HG02852 (cell line): ENCODE measurements around the gene SYK.

Source experiments
- ATAC-seq: cut with Tn5 transposase; IDR thresholded peaks from one replicate; pipeline ENCODE4 v1.9.1; 2021; ENCODE audit warnings: mild to moderate bottlenecking, moderate library complexity; ENCODE audit not compliant: unreplicated experiment

SYK gene

DNA sequence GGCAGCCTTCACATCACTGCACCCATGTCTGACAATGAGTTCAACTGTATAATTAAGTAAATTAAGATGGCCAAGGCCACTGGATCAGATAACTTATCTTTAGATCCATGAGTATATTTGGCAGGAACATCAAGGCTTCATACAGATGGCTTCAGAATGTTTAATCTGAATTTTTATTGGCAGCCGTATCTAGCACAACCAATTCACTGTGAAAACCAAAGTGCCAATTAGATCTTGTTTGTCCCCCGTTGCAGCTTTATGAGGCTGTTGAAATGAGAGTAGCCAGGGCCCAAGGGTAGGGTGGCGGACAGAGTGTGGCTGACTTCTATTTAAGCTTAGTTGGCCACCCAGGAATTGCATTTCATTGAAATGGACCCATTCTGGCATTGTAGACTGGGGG, 137.7 kb downstream of the SYK start:
- ATAC-seq, result no peak

DNA sequence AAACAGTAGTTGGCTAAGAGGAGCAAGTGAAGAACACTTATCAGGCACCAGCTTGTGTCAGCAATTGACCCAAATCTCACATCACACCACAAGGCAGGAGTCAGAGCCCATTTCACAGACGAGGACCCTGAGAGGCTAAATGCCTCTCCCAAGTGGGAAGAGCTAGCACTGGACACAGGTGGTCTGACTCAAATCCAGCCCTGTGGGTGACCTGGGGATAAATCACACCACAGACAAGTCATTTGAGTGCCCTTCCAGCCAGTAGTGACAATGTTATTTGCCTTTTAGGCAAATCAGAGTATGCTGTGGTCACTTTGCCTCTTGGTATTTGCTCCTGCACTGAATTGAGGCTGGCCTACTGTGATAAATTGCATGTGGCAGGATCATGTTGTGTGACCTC, 138.7 kb downstream of the SYK start:
- ATAC-seq, result no peak

DNA sequence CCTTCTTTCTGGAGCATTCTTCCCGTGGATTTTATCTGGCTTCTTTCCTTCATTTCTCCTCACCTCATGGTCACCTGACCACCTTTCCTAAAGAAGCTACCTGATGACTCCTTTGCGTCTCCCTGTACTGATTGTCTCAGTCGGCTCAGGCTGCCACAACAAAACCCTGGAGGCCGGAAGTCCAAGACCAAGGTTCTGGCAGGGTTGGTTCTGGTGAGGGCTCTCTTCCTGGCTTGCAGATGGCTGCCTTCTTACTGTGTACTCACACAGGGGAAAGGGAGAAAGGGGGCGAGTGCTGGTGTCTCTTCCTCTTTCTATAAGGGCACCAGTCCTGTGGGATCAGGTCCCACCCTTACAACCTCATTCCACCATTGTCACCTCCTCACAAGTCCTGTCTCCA, 140.0 kb downstream of the SYK start:
- ATAC-seq, result no peak

DNA sequence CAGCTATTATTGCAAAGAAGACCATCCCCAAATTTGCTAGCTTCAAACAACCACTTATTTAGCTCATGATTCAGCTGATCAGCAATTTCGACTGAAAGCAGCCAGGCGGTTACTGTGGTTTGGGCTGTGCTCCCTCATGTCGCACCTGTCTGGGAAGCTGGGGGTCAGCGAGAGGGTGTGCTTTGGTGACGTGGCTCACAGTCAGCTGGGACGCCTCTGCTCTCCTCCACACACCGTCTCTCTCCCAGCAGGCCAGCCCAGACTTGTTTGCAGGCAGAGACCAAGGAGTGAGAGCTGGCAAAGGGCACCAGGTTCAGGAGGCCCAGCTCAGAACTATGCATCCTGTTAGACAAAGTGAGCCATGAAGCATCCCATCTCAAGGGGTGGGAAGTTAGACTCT, 140.9 kb downstream of the SYK start:
- ATAC-seq, result no peak

DNA sequence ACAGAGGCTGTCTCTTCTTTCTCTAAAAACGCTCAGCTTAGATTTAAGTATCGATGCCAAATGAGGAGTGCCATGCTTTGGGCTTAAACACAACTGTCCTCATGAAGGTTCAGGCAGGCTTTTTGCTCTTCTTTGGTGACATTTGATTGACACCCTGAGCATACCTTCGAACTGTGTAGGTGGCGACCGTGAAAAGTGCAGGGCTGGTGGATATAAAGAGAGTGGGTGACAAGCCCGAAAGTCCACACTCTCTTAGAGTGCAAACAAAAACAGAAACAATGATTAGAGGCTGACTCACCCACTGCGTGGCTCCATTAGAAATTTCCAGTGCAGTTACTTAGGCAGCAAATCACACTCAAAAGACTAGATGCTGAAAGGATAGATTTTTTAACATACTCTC, 141.7 kb downstream of the SYK start:
- ATAC-seq, result no peak

DNA sequence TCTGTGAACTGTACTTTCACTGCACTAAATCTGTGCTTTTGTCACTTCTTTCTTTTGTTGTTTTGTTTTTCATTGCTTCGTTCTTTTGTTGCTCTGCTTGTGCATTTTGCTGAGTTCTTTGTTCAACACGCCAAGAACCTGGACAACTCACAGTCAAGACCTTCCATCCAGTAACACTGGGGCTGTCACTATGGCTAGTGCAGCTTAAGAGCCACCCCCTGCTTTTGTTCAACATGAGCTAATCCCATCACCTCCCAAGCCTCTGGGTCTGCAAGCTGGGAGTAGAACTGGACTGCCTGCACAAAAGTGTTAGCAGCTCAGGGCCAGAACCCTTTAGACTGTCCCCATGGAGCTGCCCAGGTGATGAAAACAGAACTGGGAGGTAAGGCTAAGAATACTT, 143.7 kb downstream of the SYK start:
- no peak for ATAC-seq

DNA sequence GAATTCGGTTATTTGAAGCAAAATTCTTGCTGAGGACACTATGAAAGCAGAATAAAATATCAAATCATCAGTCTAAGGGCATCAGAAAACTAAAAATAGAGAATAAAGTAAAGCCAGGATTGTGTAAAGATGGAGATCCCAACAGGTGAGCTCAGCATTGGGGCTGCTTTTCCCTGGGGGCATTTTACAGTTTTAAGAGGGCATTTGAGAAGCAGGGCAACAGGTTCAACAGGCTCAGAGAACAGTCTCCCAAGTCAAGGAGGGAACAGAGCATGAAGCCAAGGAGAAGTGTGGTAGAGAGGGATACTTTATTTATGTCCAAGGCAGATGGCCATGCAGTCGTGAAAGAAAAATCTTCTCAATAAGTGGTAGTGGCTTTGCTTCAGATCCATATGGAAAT, 145.4 kb downstream of the SYK start:
- no peak for ATAC-seq
